ENCODE results near the gene GSC2.

DNA sequence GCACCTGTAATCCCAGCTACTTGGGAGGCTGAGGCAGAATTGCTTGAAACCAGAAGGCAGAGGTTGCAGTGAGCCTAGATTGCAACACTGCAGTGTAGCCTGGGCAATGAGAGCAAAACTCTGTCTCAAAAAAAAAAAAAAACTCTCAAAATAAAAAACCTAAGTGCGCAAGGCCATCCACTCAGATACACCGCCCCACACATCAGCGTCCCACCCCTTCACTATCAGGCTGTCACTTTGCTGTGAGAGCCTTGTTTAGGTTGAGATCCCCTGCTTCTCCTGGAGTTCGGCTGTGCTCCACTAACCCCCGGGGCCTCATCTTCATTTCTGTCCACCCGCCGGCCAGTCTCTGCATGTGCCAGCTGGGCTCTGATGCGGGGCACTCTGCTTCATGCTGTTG is 16.3 kb upstream of the GSC2 start:
- TF ChIP-seq EZH2 (IDR thresholded peaks at IDR 0.05) (no peak), POLR2AphosphoS5 (IDR thresholded peaks at IDR 0.05; ENCODE audit: borderline replicate concordance, low read depth, low read length) (no peak), FOXP2 (optimal IDR thresholded peaks at IDR 0.05; ENCODE audit: control extremely low read depth, extremely low read length, insufficient read depth) (no peak)
